PC-9 (cell line): ENCODE results near the gene CEACAM1.

Source experiments
- EZH2 ChIP-seq: fragments of 200-600 bp; sonication (generic); IDR thresholded peaks from 2 replicates; pipeline ENCODE4 v1.8.0; 2017; ENCODE audit warnings: antibody characterized with exemption, low read depth
- TF ChIP-seq, protein P1 (sequence below): fragments of 200-600 bp; sonication (generic); conservative IDR thresholded peaks from 2 replicates; pipeline ENCODE4 v1.6.1; 2017; ENCODE audit warnings: mixed run types, antibody characterized with exemption, mild to moderate bottlenecking, moderate library complexity

- TF ChIP-seq EZH2, result no peak
- TF ChIP-seq, protein P1, sequence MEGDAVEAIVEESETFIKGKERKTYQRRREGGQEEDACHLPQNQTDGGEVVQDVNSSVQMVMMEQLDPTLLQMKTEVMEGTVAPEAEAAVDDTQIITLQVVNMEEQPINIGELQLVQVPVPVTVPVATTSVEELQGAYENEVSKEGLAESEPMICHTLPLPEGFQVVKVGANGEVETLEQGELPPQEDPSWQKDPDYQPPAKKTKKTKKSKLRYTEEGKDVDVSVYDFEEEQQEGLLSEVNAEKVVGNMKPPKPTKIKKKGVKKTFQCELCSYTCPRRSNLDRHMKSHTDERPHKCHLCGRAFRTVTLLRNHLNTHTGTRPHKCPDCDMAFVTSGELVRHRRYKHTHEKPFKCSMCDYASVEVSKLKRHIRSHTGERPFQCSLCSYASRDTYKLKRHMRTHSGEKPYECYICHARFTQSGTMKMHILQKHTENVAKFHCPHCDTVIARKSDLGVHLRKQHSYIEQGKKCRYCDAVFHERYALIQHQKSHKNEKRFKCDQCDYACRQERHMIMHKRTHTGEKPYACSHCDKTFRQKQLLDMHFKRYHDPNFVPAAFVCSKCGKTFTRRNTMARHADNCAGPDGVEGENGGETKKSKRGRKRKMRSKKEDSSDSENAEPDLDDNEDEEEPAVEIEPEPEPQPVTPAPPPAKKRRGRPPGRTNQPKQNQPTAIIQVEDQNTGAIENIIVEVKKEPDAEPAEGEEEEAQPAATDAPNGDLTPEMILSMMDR, result no peak
Observed at GRCh38 chr19:42516771-42517170, 11.5 kb downstream of the CEACAM1 start.
